ENCODE measurements around the gene SUPT6H.

SUPT6H gene

GRCh38 chr17:28738680-28739384, 76.8 kb downstream of the SUPT6H start:
- DNase-seq: no peak

- no peak for DNase-seq
These were observed 78.7 kb downstream of the SUPT6H start for GRCh38 chr17:28740406-28741357.

- no peak for DNase-seq
These were observed 79.6 kb downstream of the SUPT6H start for GRCh38 chr17:28741358-28742349.

GRCh38 chr17:28743243-28744103, 81.5 kb downstream of the SUPT6H start, which contains the start of gene TRAF4:
Gene TRAF4 (plus strand): TSS chr17:28744011. CDS start chr17:28744113, 102 bp downstream.
- peak; percentile 94 for DNase-seq

GRCh38 chr17:28744104-28744971, 82.3 kb downstream of the SUPT6H start:
- peak; percentile 89 for DNase-seq

GRCh38 chr17:28744972-28745785, 83.2 kb downstream of the SUPT6H start:
- peak; percentile 91 for DNase-seq

GRCh38 chr17:28745786-28746411, 83.9 kb downstream of the SUPT6H start:
- no peak for DNase-seq

GRCh38 chr17:28746611-28747050, 84.6 kb downstream of the SUPT6H start:
- peak; percentile 75 for DNase-seq

GRCh38 chr17:28747051-28747691, 85.2 kb downstream of the SUPT6H start:
- DNase-seq: no peak

GRCh38 chr17:28747801-28748750, 86.1 kb downstream of the SUPT6H start:
- no peak for DNase-seq

- DNase-seq: no peak
These were observed 87.0 kb downstream of the SUPT6H start for GRCh38 chr17:28748852-28749515.

GRCh38 chr17:28749516-28750177, 87.6 kb downstream of the SUPT6H start:
- no peak for DNase-seq

GRCh38 chr17:28750178-28751047, 88.4 kb downstream of the SUPT6H start:
- peak; percentile 97 for DNase-seq

- DNase-seq: no peak
These were observed 89.8 kb downstream of the SUPT6H start for GRCh38 chr17:28751600-28752366.

All from eye (tissue), 1 donor.